ENCODE data around the gene FUT9.

FUT9 gene

GRCh38 chr6:96101564-96101963 lies 85.8 kb downstream of the FUT9 start:
- Mint-ChIP-seq H3K27me3 (no peaks in the 10 kb centered on the region), H3K4me3 (no peak overlapping the region), H3K27ac (no peak overlapping the region), H3K36me3 (no peaks in the 10 kb centered on the region), H3K9me3 (no peaks in the 10 kb centered on the region), H3K4me1 (no peaks in the 10 kb centered on the region)
- ATAC-seq (replicated peaks) (no peak), DNase-seq (no peak)

GRCh38 chr6:96104910-96105309 lies 89.1 kb downstream of the FUT9 start:
- Mint-ChIP-seq H3K4me1 (no peaks in the 10 kb centered on the region), H3K27me3 (no peaks in the 10 kb centered on the region), H3K4me3 (no peak overlapping the region), H3K36me3 (no peaks in the 10 kb centered on the region), H3K27ac (no peak overlapping the region), H3K9me3 (no peaks in the 10 kb centered on the region)
- no peak for ATAC-seq (replicated peaks)
- no peak for DNase-seq

- no peaks in the 10 kb centered on the region for H3K9me3 Mint-ChIP-seq
- H3K36me3 Mint-ChIP-seq, result no peaks in the 10 kb centered on the region
- H3K4me3 Mint-ChIP-seq, result no peak overlapping the region
- ATAC-seq (replicated peaks), result no peak
- no peak for DNase-seq
- H3K27me3 Mint-ChIP-seq, result no peaks in the 10 kb centered on the region
- H3K27ac Mint-ChIP-seq, result no peak overlapping the region
- H3K4me1 Mint-ChIP-seq, result no peaks in the 10 kb centered on the region
These were observed 95.1 kb downstream of the FUT9 start for GRCh38 chr6:96110878-96111277.

GRCh38 chr6:96116674-96117073 lies 100.9 kb downstream of the FUT9 start:
- H3K4me1 Mint-ChIP-seq, result no peaks in the 10 kb centered on the region
- no peak overlapping the region for H3K4me3 Mint-ChIP-seq
- no peaks in the 10 kb centered on the region for H3K27me3 Mint-ChIP-seq
- DNase-seq, result no peak
- H3K9me3 Mint-ChIP-seq, result no peaks in the 10 kb centered on the region
- ATAC-seq (replicated peaks), result no peak
- H3K36me3 Mint-ChIP-seq, result no peaks in the 10 kb centered on the region
- H3K27ac Mint-ChIP-seq, result no peak overlapping the region

GRCh38 chr6:96124778-96125177 lies 109.0 kb downstream of the FUT9 start:
- H3K36me3 Mint-ChIP-seq, result no peaks in the 10 kb centered on the region
- no peak overlapping the region for H3K4me3 Mint-ChIP-seq
- no peak overlapping the region for H3K27ac Mint-ChIP-seq
- H3K4me1 Mint-ChIP-seq, result no peaks in the 10 kb centered on the region
- DNase-seq (no peak), ATAC-seq (replicated peaks) (no peak)
- H3K9me3 Mint-ChIP-seq, result peaks cover 0 to 3% of the 10 kb centered on the region in 2 donors
- H3K27me3 Mint-ChIP-seq, result no peaks in the 10 kb centered on the region

GRCh38 chr6:96138406-96138805 lies 122.6 kb downstream of the FUT9 start:
- DNase-seq (no peak), ATAC-seq (replicated peaks) (no peak)
- Mint-ChIP-seq H3K4me3 (no peak overlapping the region), H3K4me1 (no peaks in the 10 kb centered on the region), H3K9me3 (peaks cover 4 to 7% of the 10 kb centered on the region in 2 donors), H3K27me3 (no peaks in the 10 kb centered on the region), H3K36me3 (no peaks in the 10 kb centered on the region), H3K27ac (no peak overlapping the region)

GRCh38 chr6:96142142-96142541 lies 126.4 kb downstream of the FUT9 start:
- DNase-seq (no peak), ATAC-seq (replicated peaks) (no peak)
- Mint-ChIP-seq H3K27ac (no peak overlapping the region), H3K4me3 (no peak overlapping the region), H3K36me3 (no peaks in the 10 kb centered on the region), H3K4me1 (no peaks in the 10 kb centered on the region), H3K9me3 (peaks cover 4 to 7% of the 10 kb centered on the region in 2 donors), H3K27me3 (no peaks in the 10 kb centered on the region)

- Mint-ChIP-seq H3K27ac (no peak overlapping the region), H3K27me3 (no peaks in the 10 kb centered on the region), H3K4me1 (no peaks in the 10 kb centered on the region), H3K36me3 (no peaks in the 10 kb centered on the region), H3K4me3 (no peak overlapping the region), H3K9me3 (no peaks in the 10 kb centered on the region)
- DNase-seq (no peak), ATAC-seq (replicated peaks) (no peak)
These were observed 134.7 kb downstream of the FUT9 start for GRCh38 chr6:96150431-96150830.

GRCh38 chr6:96151707-96152106 lies 135.9 kb downstream of the FUT9 start:
- DNase-seq (no peak), ATAC-seq (replicated peaks) (no peak)
- Mint-ChIP-seq H3K4me3 (no peak overlapping the region), H3K27ac (no peak overlapping the region), H3K4me1 (no peaks in the 10 kb centered on the region), H3K36me3 (no peaks in the 10 kb centered on the region), H3K27me3 (no peaks in the 10 kb centered on the region), H3K9me3 (no peaks in the 10 kb centered on the region)

- no peaks in the 10 kb centered on the region for H3K9me3 Mint-ChIP-seq
- H3K4me1 Mint-ChIP-seq, result no peaks in the 10 kb centered on the region
- H3K27me3 Mint-ChIP-seq, result no peaks in the 10 kb centered on the region
- H3K4me3 Mint-ChIP-seq, result no peak overlapping the region
- no peak overlapping the region for H3K27ac Mint-ChIP-seq
- no peak for ATAC-seq (replicated peaks)
- no peaks in the 10 kb centered on the region for H3K36me3 Mint-ChIP-seq
- DNase-seq, result no peak
These were observed 136.4 kb downstream of the FUT9 start for GRCh38 chr6:96152114-96152708.

- H3K4me1 Mint-ChIP-seq, result no peaks in the 10 kb centered on the region
- no peaks in the 10 kb centered on the region for H3K36me3 Mint-ChIP-seq
These were observed 138.0 kb downstream of the FUT9 start for GRCh38 chr6:96153775-96154174.

GRCh38 chr6:96156425-96156824 lies 140.7 kb downstream of the FUT9 start:
- no peak overlapping the region for H3K27ac Mint-ChIP-seq
- H3K4me3 Mint-ChIP-seq, result no peak overlapping the region

More at GRCh38 chr6:96153775-96154174, 138.0 kb downstream of the FUT9 start:
- H3K27me3 Mint-ChIP-seq, result no peaks in the 10 kb centered on the region
- no peak overlapping the region for H3K27ac Mint-ChIP-seq
- no peak for ATAC-seq (replicated peaks)
- DNase-seq, result no peak
- no peak overlapping the region for H3K4me3 Mint-ChIP-seq
- H3K9me3 Mint-ChIP-seq, result no peaks in the 10 kb centered on the region

GRCh38 chr6:96157018-96157565 lies 141.3 kb downstream of the FUT9 start:
- Mint-ChIP-seq H3K4me3 (no peak overlapping the region), H3K4me1 (no peaks in the 10 kb centered on the region), H3K27me3 (no peaks in the 10 kb centered on the region), H3K27ac (no peak overlapping the region), H3K9me3 (peaks cover 0 to 4% of the 10 kb centered on the region in 2 donors), H3K36me3 (no peaks in the 10 kb centered on the region)
- ATAC-seq (replicated peaks), result no peak
- DNase-seq, result no peak

More at GRCh38 chr6:96156425-96156824, 140.7 kb downstream of the FUT9 start:
- Mint-ChIP-seq H3K9me3 (no peaks in the 10 kb centered on the region), H3K4me1 (no peaks in the 10 kb centered on the region), H3K27me3 (no peaks in the 10 kb centered on the region), H3K36me3 (no peaks in the 10 kb centered on the region)
- ATAC-seq (replicated peaks), result no peak
- DNase-seq, result no peak

- no peak overlapping the region for H3K4me3 Mint-ChIP-seq
- H3K9me3 Mint-ChIP-seq, result peaks cover 0 to 4% of the 10 kb centered on the region in 2 donors
- DNase-seq, result no peak
- no peak for ATAC-seq (replicated peaks)
- no peaks in the 10 kb centered on the region for H3K36me3 Mint-ChIP-seq
- H3K4me1 Mint-ChIP-seq, result no peaks in the 10 kb centered on the region
- no peaks in the 10 kb centered on the region for H3K27me3 Mint-ChIP-seq
- H3K27ac Mint-ChIP-seq, result no peak overlapping the region
These were observed 146.9 kb downstream of the FUT9 start for GRCh38 chr6:96162711-96163120.

- no peak overlapping the region for H3K27ac Mint-ChIP-seq
These were observed 149.0 kb downstream of the FUT9 start for GRCh38 chr6:96164802-96165201.

More at GRCh38 chr6:96164802-96165201, 149.0 kb downstream of the FUT9 start:
- no peaks in the 10 kb centered on the region for H3K36me3 Mint-ChIP-seq
- H3K27me3 Mint-ChIP-seq, result no peaks in the 10 kb centered on the region
- no peaks in the 10 kb centered on the region for H3K4me1 Mint-ChIP-seq
- no peak overlapping the region for H3K4me3 Mint-ChIP-seq
- ATAC-seq (replicated peaks) (no peak), DNase-seq (no peak)
- peaks cover 0 to 4% of the 10 kb centered on the region in 2 donors for H3K9me3 Mint-ChIP-seq
